Psoas muscle (tissue), 8 donors: ENCODE measurements around the gene PLA2G12A. TPM values are rescaled to one million over a fixed set of nuclear protein-coding genes. Genes with fewer than 3 reads are reported as not detected.
"Not testable (repeated sequence)": the region's sequence is repeated elsewhere in the genome, so short reads cannot be mapped to it uniquely, and the experiment has no call there.

Source experiments
- ATAC-seq, 4 donors: fragments of 200-7000 bp; cut with Tn5 transposase; one replicate each; pipeline ENCODE4 v1.9.1; 2020; ENCODE audit warnings: moderate library complexity in 3 of 4, mild to moderate bottlenecking in 2 of 4
- DNase-seq, 2 donors: peaks; one replicate each; pipeline ENCODE4 v3.0.0-alpha.2; 2020
- H3K27ac ChIP-seq: fragments of 200-600 bp; one replicate; pipeline ENCODE4 v1.8.0; 2022
- H3K27me3 ChIP-seq, 3 donors: fragments of 200-600 bp in 1 of 3; one replicate each; pipeline versions ENCODE4 v1.6.1 to v1.8.0; 2013 to 2022; ENCODE audit warnings: low read length in 2 of 3, mild to moderate bottlenecking in 2 of 3, moderate library complexity in 1 of 3; ENCODE audit not compliant: insufficient read depth in 3 of 3
- H3K36me3 ChIP-seq, 2 donors: fragments of 200-600 bp in 1 of 2; one replicate each; pipeline versions ENCODE4 v1.6.1 to v1.8.0; 2013 to 2022; ENCODE audit warnings: low read depth in 1 of 2, mild to moderate bottlenecking in 1 of 2, moderate library complexity in 1 of 2; ENCODE audit not compliant: insufficient read depth in 1 of 2
- H3K4me1 ChIP-seq: fragments of 200-600 bp; one replicate; pipeline ENCODE4 v1.8.0; 2022
- H3K4me3 ChIP-seq: fragments of 200-600 bp; one replicate; pipeline ENCODE4 v1.8.0; 2022; ENCODE audit warnings: mild to moderate bottlenecking
- H3K9me3 ChIP-seq: fragments of 200-600 bp; one replicate; pipeline ENCODE4 v1.8.0; 2022
- WGBS, 3 donors: extraction: QIAGEN DNeasy Blood & Tissue Kit; methylation state at CpG; one replicate each; pipeline versions ENCODE4 v1.1.6 to v1.1.7; 2013; 5-methylcytosine and 5-hydroxymethylcytosine counted together
- intact Hi-C, 2 donors: fragments of 100-400 bp; cut with DNase I; formaldehyde crosslinking; loops; one replicate each; pipeline versions ENCODE4 v1.11.0 to v1.14.2; 2022
- polyA plus RNA-seq, 3 donors: library from polyadenylated mRNA; stranded (reverse); fragments of 200-250 nt; gene quantifications; one replicate each; pipeline ENCODE4 v1.2.3, GENCODE V29; 2013
- total RNA-seq, 4 donors: library from RNA; stranded (reverse); fragmentation: NEBNext Ultra II Directional in 2 of 4; extraction: Animal tissue kit (Norgen Biotek cat#: 25700) in 2 of 4; gene quantifications; one replicate each; pipeline versions ENCODE4 v1.2.1 to v1.2.4, GENCODE V29; 2021 to 2023
- TF ChIP-seq, protein P1 (sequence below): fragments of 200-600 bp; IDR thresholded peaks from one replicate; pipeline ENCODE4 v1.8.0; 2022; ENCODE audit warnings: antibody characterized with exemption
- donor health status: healthy with polysubstance abuse.
- donor health status: DM: no; HTN: no; CAD: no; lungs with moderate emphysema.
- donor health status: Bipolar disorder and iron deficiency.
- donor health status: healthy.
- donor health status: DM: yes; HTN: yes; CAD: no.
- donor health status: DM: no; HTN: no; CAD: no.
- donor health status: DM: no; HTN: no; CAD: no.
- donor health status: DM: yes; HTN: yes; CAD: no.

PLA2G12A gene
- total and polyA plus RNA-seq, 7 donors = 19.1 to 52.5 (median 31.9) TPM

DNA sequence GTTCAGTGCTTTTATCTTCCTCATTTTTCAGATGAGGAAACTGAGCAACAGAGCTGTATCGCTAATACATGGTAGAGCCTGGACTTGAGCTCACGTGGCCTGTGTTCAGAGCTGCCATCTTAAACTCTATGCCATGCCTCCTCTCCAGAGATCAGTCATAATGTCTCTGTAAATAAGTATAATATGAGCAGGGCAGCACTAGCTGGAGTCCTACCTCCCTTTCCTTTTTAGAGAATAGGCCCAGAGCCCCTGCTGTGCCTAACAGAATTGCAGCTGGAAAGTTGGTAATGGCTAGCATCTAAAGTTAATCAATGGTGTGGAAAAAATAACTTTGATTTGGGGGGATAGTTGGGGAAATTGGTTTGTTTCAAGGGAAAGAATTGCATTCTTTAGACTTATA, 47.0 kb downstream of the PLA2G12A start:
- no peaks in the 10 kb centered on the region for H3K9me3 ChIP-seq
- H3K27ac ChIP-seq = no peak overlapping the region
- ATAC-seq (no peak), DNase-seq (no peak)
- H3K4me1 ChIP-seq = no peaks in the 10 kb centered on the region
- WGBS, 3 donors = 95 to 97% (median 96%) methylated on average over 2 of the region's 2 CpGs
- peaks cover 0 to 16% of the 10 kb centered on the region in 2 donors for H3K36me3 ChIP-seq
- TF ChIP-seq, protein P1, sequence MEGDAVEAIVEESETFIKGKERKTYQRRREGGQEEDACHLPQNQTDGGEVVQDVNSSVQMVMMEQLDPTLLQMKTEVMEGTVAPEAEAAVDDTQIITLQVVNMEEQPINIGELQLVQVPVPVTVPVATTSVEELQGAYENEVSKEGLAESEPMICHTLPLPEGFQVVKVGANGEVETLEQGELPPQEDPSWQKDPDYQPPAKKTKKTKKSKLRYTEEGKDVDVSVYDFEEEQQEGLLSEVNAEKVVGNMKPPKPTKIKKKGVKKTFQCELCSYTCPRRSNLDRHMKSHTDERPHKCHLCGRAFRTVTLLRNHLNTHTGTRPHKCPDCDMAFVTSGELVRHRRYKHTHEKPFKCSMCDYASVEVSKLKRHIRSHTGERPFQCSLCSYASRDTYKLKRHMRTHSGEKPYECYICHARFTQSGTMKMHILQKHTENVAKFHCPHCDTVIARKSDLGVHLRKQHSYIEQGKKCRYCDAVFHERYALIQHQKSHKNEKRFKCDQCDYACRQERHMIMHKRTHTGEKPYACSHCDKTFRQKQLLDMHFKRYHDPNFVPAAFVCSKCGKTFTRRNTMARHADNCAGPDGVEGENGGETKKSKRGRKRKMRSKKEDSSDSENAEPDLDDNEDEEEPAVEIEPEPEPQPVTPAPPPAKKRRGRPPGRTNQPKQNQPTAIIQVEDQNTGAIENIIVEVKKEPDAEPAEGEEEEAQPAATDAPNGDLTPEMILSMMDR = no peak
- intact Hi-C loops = no loop called here
- no peaks in the 10 kb centered on the region for H3K27me3 ChIP-seq
- H3K4me3 ChIP-seq = no peak overlapping the region

DNA sequence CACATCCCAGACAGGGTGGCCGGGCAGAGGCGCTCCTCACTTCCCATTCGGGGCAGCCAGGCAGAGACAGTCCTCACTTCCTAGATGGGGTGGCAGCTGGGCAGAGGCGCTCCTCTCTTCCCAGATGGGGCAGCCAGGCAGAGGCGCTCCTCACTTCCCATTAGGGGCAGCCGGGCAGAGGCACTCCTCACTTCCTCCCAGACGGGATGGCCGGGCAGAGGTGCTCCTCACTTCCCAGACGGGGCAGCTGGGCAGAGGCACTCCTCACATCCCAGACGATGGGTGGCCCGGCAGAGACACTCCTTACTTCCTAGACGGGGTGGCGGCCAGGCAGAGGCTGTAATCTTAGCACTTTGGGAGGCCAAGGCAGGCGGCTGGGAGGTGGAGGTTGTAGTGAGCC, 50.9 kb downstream of the PLA2G12A start:
- DNase-seq, intact Hi-C loops, ATAC-seq: not testable (repeated sequence)

DNA sequence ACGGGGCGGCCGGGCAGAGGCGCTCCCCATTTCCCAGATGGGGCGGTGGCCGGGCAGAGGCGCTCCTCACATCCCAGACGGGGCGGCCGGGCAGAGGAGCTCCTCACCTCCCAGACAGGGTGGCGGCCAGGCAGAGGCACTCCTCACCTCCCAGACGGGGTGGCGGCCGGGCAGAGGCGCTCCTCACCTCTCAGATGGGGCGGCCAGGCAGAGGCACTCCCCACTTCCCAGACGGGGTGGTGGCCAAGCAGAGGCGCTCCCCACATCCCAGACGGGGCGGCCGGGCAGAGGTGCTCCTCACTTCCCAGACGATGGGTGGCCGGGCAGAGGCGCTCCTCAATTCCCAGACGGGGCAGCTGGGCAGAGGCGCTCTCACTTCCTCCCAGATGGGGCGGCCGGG, 51.4 kb downstream of the PLA2G12A start:
- WGBS, 3 donors = 96 to 99% (median 96%) methylated on average over 22 to 28 of the region's 28 CpGs
- ATAC-seq, H3K4me3 ChIP-seq, DNase-seq, H3K9me3 ChIP-seq, H3K27ac ChIP-seq, H3K27me3 ChIP-seq, H3K4me1 ChIP-seq, H3K36me3 ChIP-seq, intact Hi-C loops: not testable (repeated sequence)

More for the DNA sequence above, 50.9 kb downstream of the PLA2G12A start:
- not testable (repeated sequence) for H3K9me3 ChIP-seq, H3K4me1 ChIP-seq, H3K36me3 ChIP-seq, H3K27me3 ChIP-seq, H3K4me3 ChIP-seq, H3K27ac ChIP-seq
- 96 to 99% (median 98%) methylated on average over 12 to 14 of the region's 14 CpGs for WGBS, 3 donors

DNA sequence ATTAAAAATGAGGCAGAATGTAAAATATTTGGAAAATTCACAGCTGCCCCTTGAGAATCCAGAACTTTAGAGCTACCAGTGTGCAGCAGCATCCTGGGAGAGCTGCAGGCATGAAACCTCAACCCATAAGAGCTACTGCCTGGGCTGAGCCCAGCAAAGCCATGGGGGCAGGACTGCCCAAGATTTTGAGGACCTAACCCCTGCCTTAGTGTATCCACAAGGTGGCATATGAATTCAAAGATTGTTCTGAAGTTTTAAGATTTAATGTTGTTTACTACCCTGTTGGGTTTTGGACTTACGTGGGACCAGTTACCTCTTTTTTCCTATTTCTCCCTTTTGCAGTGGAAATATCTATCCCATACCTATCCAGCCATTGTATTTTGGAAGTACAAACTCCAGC, 53.0 kb downstream of the PLA2G12A start:
- H3K36me3 ChIP-seq = no peaks in the 10 kb centered on the region
- DNase-seq = no peak
- H3K4me3 ChIP-seq = no peak overlapping the region
- intact Hi-C loops = no loop called here
- no peak for ATAC-seq
- no peaks in the 10 kb centered on the region for H3K27me3 ChIP-seq
- H3K27ac ChIP-seq = no peak overlapping the region
- H3K4me1 ChIP-seq = no peaks in the 10 kb centered on the region
- 91 to 93% (median 91%) methylated on average over 1 of the region's 1 CpG for WGBS, 3 donors
- no peaks in the 10 kb centered on the region for H3K9me3 ChIP-seq
- TF ChIP-seq, protein P1 = no peak

DNA sequence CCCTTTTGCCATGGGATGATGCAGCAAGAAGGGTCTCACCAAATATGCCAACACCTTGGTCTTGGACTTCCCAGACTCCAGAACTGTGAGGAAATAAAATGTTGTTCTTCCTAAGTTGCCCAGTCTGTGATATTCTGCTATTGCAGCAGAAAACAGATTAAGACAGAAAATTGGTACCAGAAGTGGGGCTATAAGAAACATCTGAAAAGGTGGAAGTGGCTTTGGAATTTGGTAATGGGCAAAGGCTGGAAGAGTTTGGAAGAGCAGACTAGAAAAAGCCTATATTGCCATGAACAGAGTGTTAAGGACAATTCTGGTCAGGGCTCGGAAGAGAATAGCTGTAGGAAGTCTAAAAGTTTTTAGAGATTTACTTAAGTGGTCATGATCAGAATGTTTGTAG, 54.0 kb downstream of the PLA2G12A start:
- ATAC-seq (no peak), DNase-seq (no peak)
- Histone ChIP-seq H3K4me3 (no peak overlapping the region), H3K4me1 (no peaks in the 10 kb centered on the region), H3K36me3 (no peaks in the 10 kb centered on the region), H3K27me3 (no peaks in the 10 kb centered on the region), H3K9me3 (no peaks in the 10 kb centered on the region), H3K27ac (no peak overlapping the region)
- intact Hi-C loops = no loop called here
- TF ChIP-seq, protein P1 = no peak
- 92 to 100% (median 94%) methylated on average over 1 of the region's 1 CpG for WGBS, 3 donors

DNA sequence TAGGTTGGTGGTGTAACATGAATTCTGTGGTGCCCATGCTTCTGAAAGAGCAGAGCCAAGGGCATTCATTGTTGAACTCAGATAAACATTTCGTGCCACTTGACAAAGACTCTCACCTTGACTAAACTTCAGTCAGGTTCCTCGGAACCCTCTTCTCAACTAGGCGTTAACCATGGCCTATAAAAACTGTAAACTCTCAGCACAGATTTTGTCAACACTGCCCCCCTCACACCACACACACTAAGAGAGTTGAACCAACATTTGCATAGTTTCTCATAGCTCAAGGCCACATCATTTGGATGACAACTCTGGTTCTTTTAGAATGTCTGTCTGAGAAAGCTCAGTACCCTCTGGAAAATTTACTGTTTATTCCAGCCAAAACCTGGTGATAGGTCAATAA, 54.7 kb downstream of the PLA2G12A start:
- Histone ChIP-seq H3K27me3 (no peaks in the 10 kb centered on the region), H3K4me3 (no peak overlapping the region), H3K27ac (no peak overlapping the region), H3K4me1 (no peaks in the 10 kb centered on the region), H3K9me3 (no peaks in the 10 kb centered on the region), H3K36me3 (no peaks in the 10 kb centered on the region)
- TF ChIP-seq, protein P1 = no peak
- intact Hi-C loops = no loop called here
- DNase-seq = no peak
- ATAC-seq = no peak
- 90 to 98% (median 94%) methylated on average over 3 of the region's 3 CpGs for WGBS, 3 donors
